Neural cell (in vitro differentiated cells): ENCODE data around the gene ZP1. TPM values are rescaled to one million over a fixed set of nuclear protein-coding genes. Genes with fewer than 3 reads are reported as not detected.

ENCODE experiments used
- H2AFZ ChIP-seq: fragments of 200-600, 300-800 bp; sonication (generic), shearing (Covaris generic); 2 replicates; pipeline ENCODE4 v1.6.0; 2014; ENCODE audit warnings: low read depth, mild to moderate bottlenecking, antibody characterized with exemption, low read length, moderate library complexity
- H3F3A ChIP-seq: fragments of 200-600 bp; shearing (Covaris generic); 2 replicates; pipeline ENCODE4 v1.6.1; 2016; ENCODE audit warnings: mild to moderate bottlenecking, moderate library complexity, mixed read lengths, antibody characterized with exemption, low read length; ENCODE audit not compliant: insufficient read depth, poor library complexity, severe bottlenecking
- H3K27ac ChIP-seq: fragments of 200-600, 300-800 bp; sonication (generic), shearing (Covaris generic); 2 replicates; pipeline ENCODE4 v1.5.1; 2014; ENCODE audit warnings: mild to moderate bottlenecking, low read length, moderate library complexity
- H3K27me3 ChIP-seq: fragments of 300-800, 200-600 bp; sonication (generic), shearing (Covaris generic); 2 replicates; pipeline ENCODE4 v1.6.0; 2014; ENCODE audit warnings: mild to moderate bottlenecking, low read depth, low read length, moderate library complexity; ENCODE audit not compliant: insufficient read depth
- H3K36me3 ChIP-seq: fragments of 300-800, 200-600 bp; sonication (generic), shearing (Covaris generic); 2 replicates; pipeline ENCODE4 v1.5.1; 2014; ENCODE audit warnings: mild to moderate bottlenecking, antibody characterized with exemption, low read length, moderate library complexity; ENCODE audit not compliant: insufficient read depth
- H3K4me2 ChIP-seq: fragments of 300-800, 200-600 bp; sonication (generic), shearing (Covaris generic); 2 replicates; pipeline ENCODE4 v1.6.0; 2014; ENCODE audit warnings: mild to moderate bottlenecking, low read length
- H3K4me3 ChIP-seq: fragments of 300-800, 200-600 bp; sonication (generic), shearing (Covaris generic); 2 replicates; pipeline ENCODE4 v1.5.1; 2014; ENCODE audit warnings: mild to moderate bottlenecking, low read length, moderate library complexity
- H3K79me2 ChIP-seq: fragments of 200-600 bp; shearing (Covaris generic); replicated peaks from 2 replicates; pipeline ENCODE4 v1.6.0; 2014; ENCODE audit warnings: mild to moderate bottlenecking, low read length, moderate library complexity; ENCODE audit not compliant: insufficient read depth
- H3K9ac ChIP-seq: fragments of 300-800, 200-600 bp; sonication (generic), shearing (Covaris generic); 2 replicates; pipeline ENCODE4 v1.6.1; 2016; ENCODE audit warnings: mild to moderate bottlenecking, low read length, mixed read lengths
- H3K9me2 ChIP-seq: fragments of 200-600 bp; shearing (Covaris generic); 2 replicates; pipeline ENCODE4 v1.6.1; 2016; ENCODE audit warnings: mild to moderate bottlenecking, low read length, mixed read lengths; ENCODE audit not compliant: insufficient read depth
- H3K9me3 ChIP-seq: fragments of 200-600, 300-800 bp; sonication (generic), shearing (Covaris generic); 2 replicates; pipeline ENCODE4 v1.6.1; 2016; ENCODE audit warnings: mild to moderate bottlenecking, mixed run types, low read length, moderate library complexity, mixed read lengths
- H4K20me1 ChIP-seq: fragments of 200-600 bp; shearing (Covaris generic); 2 replicates; pipeline ENCODE4 v1.6.1; 2016; ENCODE audit warnings: mild to moderate bottlenecking, mixed run types; ENCODE audit not compliant: insufficient read depth
- CTCF ChIP-seq: fragments of 450-650 bp; IDR thresholded peaks from 2 replicates; pipeline ENCODE4 v1.5.1; 2014; ENCODE audit warnings: antibody characterized with exemption, mild to moderate bottlenecking, moderate library complexity; ENCODE audit not compliant: poor library complexity, severe bottlenecking
- EP300 ChIP-seq: fragments of 450-650 bp; conservative IDR thresholded peaks from 2 replicates; pipeline ENCODE4 v1.6.1; 2014; ENCODE audit warnings: antibody characterized with exemption, mild to moderate bottlenecking, moderate library complexity; ENCODE audit not compliant: poor library complexity, severe bottlenecking
- EZH2 ChIP-seq: fragments of 200-600, 300-800 bp; shearing (Covaris generic), sonication (generic); IDR thresholded peaks from 2 replicates; pipeline ENCODE4 v1.6.1; 2014; ENCODE audit warnings: antibody characterized with exemption, low read length, borderline replicate concordance, mild to moderate bottlenecking; ENCODE audit not compliant: insufficient read depth, poor library complexity, severe bottlenecking
- MXI1 ChIP-seq: fragments of 450-650 bp; conservative IDR thresholded peaks from 2 replicates; pipeline ENCODE4 v1.6.1; 2014; ENCODE audit warnings: antibody characterized with exemption, mild to moderate bottlenecking; ENCODE audit not compliant: poor library complexity, severe bottlenecking
- POLR2AphosphoS5 ChIP-seq: IDR thresholded peaks from 2 replicates; pipeline ENCODE4 v1.6.1; 2012
- RAD21 ChIP-seq: fragments of 450-650 bp; conservative IDR thresholded peaks from 2 replicates; pipeline ENCODE4 v1.6.1; 2014; ENCODE audit warnings: antibody characterized with exemption, mild to moderate bottlenecking, moderate library complexity
- REST ChIP-seq: IDR thresholded peaks from 2 replicates; pipeline ENCODE4 v1.6.1; 2012; ENCODE audit warnings: borderline replicate concordance
- SMC3 ChIP-seq: fragments of 450-650 bp; conservative IDR thresholded peaks from 2 replicates; pipeline ENCODE4 v1.6.1; 2014; ENCODE audit warnings: antibody characterized with exemption, mild to moderate bottlenecking, moderate library complexity; ENCODE audit not compliant: poor library complexity
- TAF1 ChIP-seq: IDR thresholded peaks from 2 replicates; pipeline ENCODE4 v1.6.1; 2012; ENCODE audit warnings: low read depth
- polyA plus RNA-seq: library from polyadenylated mRNA; depleted of rRNA; stranded (reverse); fragments of >200 nt; gene quantifications from 2 replicates; pipeline ENCODE4 v1.2.3, GENCODE V29; 2014

The ZP1 gene
- polyA plus RNA-seq, 1 donor from 2014 or later: 1.5 TPM

- peak within 1 kb of the TSS; percentile 71 for H3K4me2 ChIP-seq
- peak within 1 kb of the TSS; percentile 96 for H3K9ac ChIP-seq
- H3K36me3 ChIP-seq: no peaks in the 10 kb centered on the region
- peak within 1 kb of the TSS; percentile 82 for H3K4me3 ChIP-seq
- H3F3A ChIP-seq: no peaks in the 10 kb centered on the region
- H2AFZ ChIP-seq: peak within 1 kb of the TSS; percentile 15
- peaks cover 37% of the 10 kb centered on the region for H3K79me2 ChIP-seq
- TF ChIP-seq SMC3 (peak; percentile 54), EP300 (peak; percentile 66), RAD21 (peak; percentile 57), POLR2AphosphoS5 (peak; percentile 86), TAF1 (peak; percentile 77), EZH2 (no peak), MXI1 (peak; percentile 90), REST (peak; percentile 41), CTCF (no peak)
- H3K27me3 ChIP-seq: no peaks in the 10 kb centered on the region
- peak within 1 kb of the TSS; percentile 74 for H3K27ac ChIP-seq
- no peaks in the 10 kb centered on the region for H3K9me3 ChIP-seq
- H3K9me2 ChIP-seq: no peaks in the 10 kb centered on the region
- H4K20me1 ChIP-seq: peaks cover 6% of the 10 kb centered on the region
These were observed 57.0 kb downstream of the ZP1 start, which contains the start of gene TMEM132A for GRCh38 chr11:60924110-60924905. Gene TMEM132A (plus strand): TSS chr11:60924460. CDS start chr11:60924634, 174 bp downstream.

Other genes starting within 250 kb of the ZP1 start
- gene MS4A8, start 167.9 kb upstream of the ZP1 start, polyA plus RNA-seq: not detected in 2 replicates
- gene MS4A18, start 142.8 kb upstream of the ZP1 start, polyA plus RNA-seq: not detected in 2 replicates
- not detected in 2 replicates for gene MS4A15, start 110.7 kb upstream of the ZP1 start, polyA plus RNA-seq
- gene MS4A10, start 82.2 kb upstream of the ZP1 start, polyA plus RNA-seq: not detected in 2 replicates
- gene CCDC86, start 25.4 kb upstream of the ZP1 start, polyA plus RNA-seq: 0.16 and 1.3 TPM in 2 replicates
- gene PTGDR2, start 11.6 kb upstream of the ZP1 start, polyA plus RNA-seq: 0.16 and 0.51 TPM in 2 replicates
- 71.3 and 99.4 TPM in 2 replicates for gene PRPF19, start 39.0 kb downstream of the ZP1 start, polyA plus RNA-seq
- 1.8 and 4.6 TPM in 2 replicates for gene TMEM109, start 46.6 kb downstream of the ZP1 start, polyA plus RNA-seq
- gene TMEM132A, start 56.9 kb downstream of the ZP1 start, polyA plus RNA-seq: 215 and 280 TPM in 2 replicates
- gene SLC15A3, start 84.6 kb downstream of the ZP1 start, polyA plus RNA-seq: not detected in 2 replicates
- not detected in 2 replicates for gene CD6, start 104.1 kb downstream of the ZP1 start, polyA plus RNA-seq
- gene CD5, start 234.9 kb downstream of the ZP1 start, polyA plus RNA-seq: not detected in 2 replicates